KMS-11 (cell line): ENCODE measurements around the gene MARF1.
A peak's percentile ranks its signal among the peaks of the same experiment; 100 is the strongest.
"Not testable (repeated sequence)": the region's sequence is repeated elsewhere in the genome, so short reads cannot be mapped to it uniquely, and the experiment has no call there.

ENCODE experiments used
- H2AFZ ChIP-seq: fragments of 200-600 bp; sonication (generic); 2 replicates; pipeline ENCODE4 v1.6.1; 2016; ENCODE audit warnings: antibody characterized with exemption, mixed run types, low read depth
- H3K27ac ChIP-seq: fragments of 200-600 bp; sonication (generic); 2 replicates; pipeline ENCODE4 v1.6.1; 2016; ENCODE audit warnings: mild to moderate bottlenecking, mixed run types
- H3K27me3 ChIP-seq: fragments of 200-600 bp; sonication (generic); 2 replicates; pipeline ENCODE4 v1.6.1; 2017; ENCODE audit warnings: mild to moderate bottlenecking, low read depth, mixed run types, moderate library complexity; ENCODE audit not compliant: insufficient read depth
- H3K36me3 ChIP-seq: fragments of 200-600 bp; sonication (generic); 2 replicates; pipeline ENCODE4 v1.6.1; 2017; ENCODE audit warnings: mild to moderate bottlenecking, mixed run types; ENCODE audit not compliant: insufficient read depth
- H3K4me1 ChIP-seq: fragments of 200-600 bp; sonication (generic); 2 replicates; pipeline ENCODE4 v1.6.1; 2016; ENCODE audit warnings: mild to moderate bottlenecking, low read depth, mixed run types; ENCODE audit not compliant: poor library complexity, severe bottlenecking
- H3K4me2 ChIP-seq: fragments of 200-600 bp; sonication (generic); 2 replicates; pipeline ENCODE4 v1.7.0; 2016; ENCODE audit warnings: mild to moderate bottlenecking, mixed run types
- H3K4me3 ChIP-seq: fragments of 200-600 bp; sonication (generic); IDR thresholded peaks from 2 replicates; pipeline ENCODE4 v1.6.1; 2017; ENCODE audit warnings: low read depth, low read length, mixed read lengths; ENCODE audit not compliant: insufficient read depth
- H3K79me2 ChIP-seq: fragments of 200-600 bp; sonication (generic); 2 replicates; pipeline ENCODE4 v1.6.1; 2016; ENCODE audit warnings: low read depth, mixed run types; ENCODE audit not compliant: insufficient read depth
- H3K9ac ChIP-seq: fragments of 200-600 bp; sonication (generic); 2 replicates; pipeline ENCODE4 v1.6.1; 2016; ENCODE audit warnings: mild to moderate bottlenecking, mixed run types
- H4K20me1 ChIP-seq: fragments of 200-600 bp; sonication (generic); 2 replicates; pipeline ENCODE4 v1.6.1; 2016; ENCODE audit warnings: mild to moderate bottlenecking, mixed run types; ENCODE audit not compliant: insufficient read depth
- TF ChIP-seq, protein P1 (sequence below): fragments of 200-600 bp; sonication (generic); conservative IDR thresholded peaks from 2 replicates; pipeline ENCODE4 v1.6.1; 2017; ENCODE audit warnings: low read depth, mild to moderate bottlenecking, antibody characterized with exemption, low read length, moderate library complexity, mixed read lengths

MARF1 gene

DNA sequence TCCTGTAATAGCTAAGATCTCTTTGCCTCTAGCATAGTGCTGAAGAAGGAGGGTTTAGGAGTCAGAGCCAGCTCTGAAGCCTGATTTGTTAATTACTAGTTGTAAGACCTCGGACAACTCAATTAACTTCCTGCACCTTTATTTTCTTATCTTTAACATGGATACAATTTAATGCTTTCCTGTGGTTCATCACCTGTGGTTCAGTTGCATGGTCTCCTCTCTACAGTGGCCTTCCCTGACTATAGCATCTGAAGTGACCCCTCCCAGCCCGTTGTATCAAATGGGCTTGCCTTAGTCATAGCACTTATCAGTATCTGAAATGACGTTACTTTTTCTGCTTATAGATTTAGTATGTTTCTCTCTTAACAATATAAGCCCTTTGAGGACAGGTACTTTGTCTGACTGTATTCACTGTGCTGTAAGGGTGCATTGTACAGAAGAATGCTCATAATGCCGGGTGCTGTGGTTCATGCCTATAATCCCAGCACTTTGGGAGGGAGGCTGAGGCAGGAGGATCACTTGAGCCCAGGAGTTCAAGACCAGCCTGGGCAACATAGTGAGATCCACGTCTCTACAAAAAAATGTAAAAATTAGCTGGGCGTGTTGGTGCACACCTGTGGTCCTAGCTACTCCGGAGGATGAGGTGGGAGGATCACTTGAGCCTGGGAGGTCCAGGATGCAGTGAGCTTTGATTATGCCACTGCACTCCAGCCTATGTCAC is 4.5 kb upstream of the MARF1 start:
- H3K4me3 ChIP-seq: no peak overlapping the region
- TF ChIP-seq, protein P1, sequence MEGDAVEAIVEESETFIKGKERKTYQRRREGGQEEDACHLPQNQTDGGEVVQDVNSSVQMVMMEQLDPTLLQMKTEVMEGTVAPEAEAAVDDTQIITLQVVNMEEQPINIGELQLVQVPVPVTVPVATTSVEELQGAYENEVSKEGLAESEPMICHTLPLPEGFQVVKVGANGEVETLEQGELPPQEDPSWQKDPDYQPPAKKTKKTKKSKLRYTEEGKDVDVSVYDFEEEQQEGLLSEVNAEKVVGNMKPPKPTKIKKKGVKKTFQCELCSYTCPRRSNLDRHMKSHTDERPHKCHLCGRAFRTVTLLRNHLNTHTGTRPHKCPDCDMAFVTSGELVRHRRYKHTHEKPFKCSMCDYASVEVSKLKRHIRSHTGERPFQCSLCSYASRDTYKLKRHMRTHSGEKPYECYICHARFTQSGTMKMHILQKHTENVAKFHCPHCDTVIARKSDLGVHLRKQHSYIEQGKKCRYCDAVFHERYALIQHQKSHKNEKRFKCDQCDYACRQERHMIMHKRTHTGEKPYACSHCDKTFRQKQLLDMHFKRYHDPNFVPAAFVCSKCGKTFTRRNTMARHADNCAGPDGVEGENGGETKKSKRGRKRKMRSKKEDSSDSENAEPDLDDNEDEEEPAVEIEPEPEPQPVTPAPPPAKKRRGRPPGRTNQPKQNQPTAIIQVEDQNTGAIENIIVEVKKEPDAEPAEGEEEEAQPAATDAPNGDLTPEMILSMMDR: no peak
- H3K27me3 ChIP-seq: no peaks in the 10 kb centered on the region
- H2AFZ ChIP-seq: no peak overlapping the region
- H3K4me2 ChIP-seq: no peak overlapping the region
- no peak overlapping the region for H3K27ac ChIP-seq
- peaks cover 32% of the 10 kb centered on the region for H3K4me1 ChIP-seq
- no peaks in the 10 kb centered on the region for H3K36me3 ChIP-seq
- peaks cover 23% of the 10 kb centered on the region for H3K79me2 ChIP-seq
- no peaks in the 10 kb centered on the region for H4K20me1 ChIP-seq
- no peak overlapping the region for H3K9ac ChIP-seq

DNA sequence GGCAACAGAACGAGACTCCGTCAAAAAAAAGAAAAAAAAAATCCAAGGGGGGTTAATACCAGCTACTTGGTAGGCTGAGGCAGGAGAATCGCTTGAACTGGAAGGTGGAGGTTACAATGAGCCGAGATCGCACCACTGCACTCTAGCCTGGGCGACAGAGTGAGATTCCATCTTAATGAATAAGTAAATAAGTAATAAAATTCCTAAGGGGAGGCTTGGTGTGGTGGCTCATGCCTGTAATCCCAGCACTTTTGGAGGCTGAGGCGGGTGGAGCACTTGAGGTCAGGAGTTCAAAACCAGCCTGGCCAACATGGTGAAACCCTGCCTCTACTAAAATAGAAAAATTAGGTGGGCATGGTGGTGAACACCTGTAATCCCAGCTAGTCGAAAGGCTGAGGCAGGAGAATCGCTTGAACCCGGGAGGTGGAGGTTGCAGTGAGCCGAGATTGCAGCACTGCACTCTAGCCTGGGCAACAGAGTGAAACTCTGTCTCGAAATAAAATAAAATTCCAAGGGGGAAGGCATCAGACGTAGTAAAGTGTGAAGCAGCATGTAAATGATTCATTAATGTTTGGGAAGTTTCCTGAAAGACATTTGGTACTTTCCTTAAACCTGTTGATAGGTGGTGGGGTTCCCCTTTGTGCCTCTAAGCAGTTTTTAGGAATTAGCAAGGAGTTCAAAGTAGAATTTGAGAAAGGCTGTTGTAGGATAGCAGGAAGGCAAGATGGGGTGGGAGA is 3.8 kb upstream of the MARF1 start:
- not testable (repeated sequence) for H3K36me3 ChIP-seq, H3K9ac ChIP-seq, H3K4me2 ChIP-seq, H3K27ac ChIP-seq, H3K4me3 ChIP-seq, H4K20me1 ChIP-seq, H3K27me3 ChIP-seq, H2AFZ ChIP-seq
- Histone ChIP-seq H3K4me1 (peaks cover 27% of the 10 kb centered on the region), H3K79me2 (peaks cover 22% of the 10 kb centered on the region)

DNA sequence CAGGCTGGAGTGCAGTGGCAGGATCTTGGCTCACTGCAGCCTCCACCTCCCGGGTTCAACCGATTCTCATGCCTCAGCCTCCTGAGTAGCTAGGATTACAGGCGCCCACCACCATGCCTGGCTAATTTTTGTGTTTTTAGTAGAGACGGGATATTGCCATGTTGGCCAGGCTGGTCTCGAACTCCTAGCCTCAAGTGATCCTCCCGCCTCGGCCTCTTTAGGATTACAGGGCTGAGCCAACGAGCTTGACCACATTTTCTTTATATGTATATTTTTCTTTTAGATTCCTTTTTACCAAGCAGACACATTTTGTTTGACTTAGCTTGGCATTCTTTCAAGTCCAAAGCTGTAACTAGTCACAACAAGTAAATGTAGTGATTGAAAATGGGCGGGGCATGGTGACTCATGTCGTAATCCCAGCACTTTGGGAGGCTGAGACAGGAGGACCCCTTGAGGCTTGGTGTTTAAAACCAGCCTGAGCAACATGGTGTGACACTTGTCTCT is 2.1 kb upstream of the MARF1 start:
- H3K4me3 ChIP-seq, H2AFZ ChIP-seq, H3K27ac ChIP-seq, H3K4me2 ChIP-seq, H3K27me3 ChIP-seq, H4K20me1 ChIP-seq, H3K36me3 ChIP-seq, H3K9ac ChIP-seq: not testable (repeated sequence)
- Histone ChIP-seq H3K4me1 (peaks cover 32% of the 10 kb centered on the region), H3K79me2 (peaks cover 18% of the 10 kb centered on the region; the same call in 1 of the 2 replicates)

DNA sequence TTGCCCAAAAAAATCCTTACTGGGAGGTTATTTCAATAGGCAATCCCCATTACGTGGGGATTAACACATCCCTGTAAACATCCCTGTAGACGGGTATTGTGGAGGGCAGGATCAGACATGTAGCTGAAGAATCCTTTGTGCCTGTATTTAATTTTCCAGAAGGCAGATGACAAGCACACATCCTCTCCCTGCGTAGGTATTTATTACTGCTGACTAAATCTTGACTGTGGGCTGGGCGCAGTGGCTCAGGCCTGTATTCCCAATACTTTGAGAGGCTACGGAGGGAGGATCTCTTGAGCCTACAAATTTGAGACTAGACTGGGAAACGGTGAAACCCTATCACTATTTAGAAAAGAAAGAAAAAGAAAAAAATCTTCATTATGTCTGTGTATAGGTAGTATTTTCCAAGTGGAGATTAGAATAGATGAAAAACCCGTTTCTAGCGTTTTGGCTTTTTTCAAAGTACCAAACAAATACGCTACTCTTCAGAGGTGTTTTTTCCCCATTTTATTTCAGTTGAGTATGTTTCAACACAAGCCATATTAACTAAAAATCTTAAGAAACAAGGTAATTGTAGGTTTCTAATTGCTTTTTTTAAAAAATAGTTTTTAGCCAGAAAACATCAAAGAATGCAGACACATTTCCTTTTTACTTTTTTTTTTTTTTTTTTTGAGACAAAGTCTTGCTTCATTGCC is 1.5 kb upstream of the MARF1 start:
- Histone ChIP-seq H3K4me1 (peaks cover 29% of the 10 kb centered on the region), H3K79me2 (peaks cover 18% of the 10 kb centered on the region; the same call in 1 of the 2 replicates), H3K27me3 (no peaks in the 10 kb centered on the region), H3K4me2 (peak overlapping the region; percentile 89), H3K9ac (peak overlapping the region; percentile 85; the same call in 1 of the 2 replicates), H3K27ac (peak overlapping the region; percentile 92), H2AFZ (peak overlapping the region; percentile 70), H4K20me1 (no peaks in the 10 kb centered on the region), H3K4me3 (no peak overlapping the region), H3K36me3 (no peaks in the 10 kb centered on the region)
- TF ChIP-seq, protein P1: no peak

DNA sequence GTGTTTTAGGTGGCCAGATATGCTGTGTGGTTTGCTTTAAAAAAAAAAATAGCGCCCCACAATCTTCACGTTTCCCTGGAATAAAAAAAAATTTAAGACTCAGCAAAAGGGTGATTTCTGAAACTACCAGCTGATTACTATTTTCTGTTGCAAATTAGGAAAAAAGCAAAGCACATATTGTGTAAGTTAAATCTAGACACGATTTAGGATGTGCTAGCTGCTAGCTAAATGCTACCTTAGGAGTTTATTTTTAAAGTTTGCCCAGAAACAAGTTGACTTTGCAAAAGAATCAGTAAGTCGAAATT is 944 bp upstream of the MARF1 start:
- Histone ChIP-seq H3K9ac (peak overlapping the region; percentile 85), H4K20me1 (no peaks in the 10 kb centered on the region), H2AFZ (peak overlapping the region; percentile 70), H3K4me1 (peaks cover 26% of the 10 kb centered on the region), H3K27ac (peak overlapping the region; percentile 92), H3K79me2 (peaks cover 18% of the 10 kb centered on the region; the same call in 1 of the 2 replicates), H3K27me3 (no peaks in the 10 kb centered on the region), H3K4me2 (peak overlapping the region; percentile 89), H3K36me3 (no peaks in the 10 kb centered on the region), H3K4me3 (no peak overlapping the region)
- TF ChIP-seq, protein P1: no peak
